HG03066 (cell line): ENCODE results near the gene MEF2D.

Experiments used
- ATAC-seq: cut with Tn5 transposase; IDR thresholded peaks from one replicate; pipeline ENCODE4 v1.9.1; 2021; ENCODE audit warnings: low read depth; ENCODE audit not compliant: unreplicated experiment

MEF2D gene

DNA sequence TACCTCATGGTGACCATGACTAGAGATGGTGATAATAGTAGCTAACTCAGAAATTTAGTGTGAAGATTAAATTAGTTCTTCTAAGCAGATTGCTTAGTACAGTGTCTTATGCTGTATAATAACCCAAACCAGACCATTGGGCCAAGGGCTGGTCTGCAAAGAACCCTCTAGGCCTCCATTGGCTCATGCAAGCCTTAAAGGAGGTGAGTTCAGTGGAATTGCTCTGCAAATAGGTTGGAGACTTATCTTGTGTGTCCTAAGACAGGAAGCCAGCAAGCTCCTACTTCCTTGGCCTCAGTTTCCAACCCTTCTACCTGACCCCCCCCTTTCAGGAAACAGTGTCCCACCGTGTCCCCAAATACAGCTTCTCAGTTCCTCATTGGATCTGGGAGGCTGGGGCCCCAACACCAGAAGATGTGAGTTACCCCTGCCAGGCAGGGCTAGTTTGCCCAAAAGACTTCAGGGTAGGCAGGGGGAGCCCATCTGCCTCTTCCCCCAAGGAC is 1.9 kb upstream of the MEF2D start:
- ATAC-seq, result no peak

DNA sequence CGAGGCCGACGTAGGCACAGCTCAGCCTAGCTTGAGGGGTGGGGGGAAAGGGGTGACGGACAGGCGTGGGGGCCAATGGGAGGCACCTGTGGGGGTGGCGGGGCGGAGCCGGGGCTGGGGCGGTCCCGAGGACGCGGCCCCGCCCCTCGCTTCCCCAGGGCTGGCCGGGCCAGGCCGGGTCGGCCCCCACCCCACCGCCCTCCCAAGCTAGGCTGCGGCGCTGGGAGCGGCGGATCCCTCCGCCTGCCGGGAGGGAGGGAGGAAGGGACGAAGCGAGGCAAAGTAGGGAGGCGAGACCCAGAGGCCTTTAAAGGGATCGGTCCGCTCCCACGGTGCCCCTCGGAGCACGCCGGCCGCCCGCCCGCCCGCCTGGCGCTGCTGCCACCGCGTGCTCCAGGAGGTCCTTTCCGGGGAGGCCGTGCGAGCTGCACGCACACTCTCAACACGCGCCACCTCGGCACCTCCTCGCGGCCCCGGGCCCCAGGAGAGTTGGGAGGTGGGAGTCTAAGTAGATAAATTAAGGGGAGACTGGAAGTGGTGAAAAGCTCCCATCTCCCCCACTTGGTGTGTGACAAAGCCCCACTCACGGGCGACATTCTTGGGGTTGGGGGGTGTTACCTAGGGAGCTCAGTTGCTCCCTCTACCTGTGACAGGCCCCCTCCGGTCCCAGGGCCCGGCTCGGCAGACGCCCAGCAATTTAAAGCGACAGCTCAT is 375 bp upstream of the MEF2D start:
- ATAC-seq, result peak; percentile 45

DNA sequence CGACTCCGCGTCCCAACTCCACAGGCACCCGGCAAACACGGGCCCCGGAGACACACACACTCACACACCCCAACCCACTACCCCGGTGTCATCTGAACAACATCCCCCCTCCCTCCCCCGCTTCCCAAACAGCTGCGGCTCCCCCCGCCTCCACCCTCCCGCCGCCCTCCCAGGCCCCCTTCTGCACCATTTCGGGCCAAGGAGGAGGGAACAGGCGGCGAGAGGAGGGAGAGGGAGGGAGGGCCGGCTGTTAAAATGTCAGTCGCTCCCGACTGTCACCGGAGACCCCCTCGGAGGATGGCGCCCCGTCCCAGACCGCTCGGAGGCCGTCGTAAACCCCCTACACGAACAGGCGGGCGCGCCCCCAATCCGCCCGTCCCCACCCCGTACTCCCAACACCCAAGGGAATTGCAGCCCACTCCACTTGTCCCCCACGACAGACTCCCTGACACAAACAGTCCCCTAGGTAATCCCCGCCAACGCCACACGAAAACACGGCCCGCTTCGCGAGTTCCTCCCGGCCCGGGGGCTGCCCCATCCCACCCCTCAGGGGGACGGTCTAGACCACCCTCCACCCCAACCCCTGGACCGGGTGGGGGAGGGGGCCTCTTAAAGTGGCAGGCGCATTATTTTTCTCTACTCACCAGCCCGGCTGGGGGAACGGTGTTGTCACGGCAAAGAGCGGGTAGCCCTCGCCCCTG is 583 bp downstream of the MEF2D start:
- ATAC-seq, result no peak

DNA sequence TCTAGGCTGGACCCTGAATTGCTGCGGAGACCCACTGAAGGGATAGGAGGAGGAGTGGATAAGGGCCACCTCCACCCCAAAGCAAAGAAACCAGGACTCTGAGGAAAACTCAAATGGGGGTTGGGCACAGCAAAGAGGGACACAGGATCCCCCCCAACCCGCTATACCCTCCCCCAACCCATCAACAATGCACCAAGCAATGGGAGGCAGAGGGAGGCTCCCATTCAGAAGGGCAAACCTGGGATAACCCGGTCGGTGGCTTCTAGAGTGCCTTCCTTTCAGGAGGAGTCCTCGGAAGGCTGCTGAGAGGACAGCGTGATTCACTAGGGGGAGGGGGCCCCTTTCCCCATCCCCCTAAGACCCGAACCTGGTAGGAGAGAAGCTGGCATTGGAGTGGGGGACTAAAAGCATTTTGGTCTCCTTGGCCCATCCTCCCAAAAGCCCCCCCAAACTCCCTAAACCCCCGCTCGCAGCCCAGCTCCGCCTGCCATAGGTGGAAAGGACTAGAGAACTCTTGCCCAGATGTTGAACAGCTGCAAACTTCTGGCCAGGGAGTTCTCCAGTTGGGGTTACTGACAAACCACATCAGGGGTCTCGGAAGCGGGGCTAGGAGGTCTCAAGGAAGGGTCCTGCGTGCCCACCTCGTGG is 1.3 kb downstream of the MEF2D start:
- no peak for ATAC-seq

DNA sequence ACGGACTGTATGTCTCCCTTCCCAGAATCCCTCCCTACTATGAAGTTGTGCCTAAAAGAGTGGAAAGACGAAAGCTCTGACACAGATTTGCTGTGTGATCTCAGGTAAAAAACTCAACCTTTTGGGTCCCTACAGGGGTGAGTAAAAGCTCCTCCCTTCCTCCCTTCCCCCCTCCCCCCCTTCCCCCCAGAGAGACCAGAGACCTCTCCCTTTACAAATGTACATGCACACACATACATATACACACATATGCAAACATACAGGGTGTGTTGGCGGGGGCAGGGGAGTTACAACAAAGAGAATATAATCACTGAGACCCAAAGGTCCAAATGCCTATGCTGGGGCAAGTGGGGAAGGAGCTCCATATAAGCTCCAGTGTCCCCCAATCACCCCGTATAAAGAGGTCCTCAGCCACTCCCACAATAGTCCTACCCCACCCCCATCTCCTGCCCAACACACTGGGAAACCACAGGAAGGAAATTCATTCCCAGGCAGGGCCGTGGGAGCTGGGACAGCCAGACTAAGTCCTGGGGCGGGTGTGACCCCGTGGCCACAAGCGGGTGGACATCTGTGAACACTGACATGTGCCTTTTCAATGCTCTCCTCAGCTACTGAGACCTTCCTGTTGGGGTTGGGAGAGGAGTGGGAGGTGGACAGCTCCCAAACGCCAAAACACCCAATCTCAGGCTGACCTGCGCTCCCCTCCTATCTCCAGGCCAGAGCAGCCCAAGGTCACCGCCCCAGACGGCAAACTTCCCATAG is 2.0 kb downstream of the MEF2D start:
- no peak for ATAC-seq

DNA sequence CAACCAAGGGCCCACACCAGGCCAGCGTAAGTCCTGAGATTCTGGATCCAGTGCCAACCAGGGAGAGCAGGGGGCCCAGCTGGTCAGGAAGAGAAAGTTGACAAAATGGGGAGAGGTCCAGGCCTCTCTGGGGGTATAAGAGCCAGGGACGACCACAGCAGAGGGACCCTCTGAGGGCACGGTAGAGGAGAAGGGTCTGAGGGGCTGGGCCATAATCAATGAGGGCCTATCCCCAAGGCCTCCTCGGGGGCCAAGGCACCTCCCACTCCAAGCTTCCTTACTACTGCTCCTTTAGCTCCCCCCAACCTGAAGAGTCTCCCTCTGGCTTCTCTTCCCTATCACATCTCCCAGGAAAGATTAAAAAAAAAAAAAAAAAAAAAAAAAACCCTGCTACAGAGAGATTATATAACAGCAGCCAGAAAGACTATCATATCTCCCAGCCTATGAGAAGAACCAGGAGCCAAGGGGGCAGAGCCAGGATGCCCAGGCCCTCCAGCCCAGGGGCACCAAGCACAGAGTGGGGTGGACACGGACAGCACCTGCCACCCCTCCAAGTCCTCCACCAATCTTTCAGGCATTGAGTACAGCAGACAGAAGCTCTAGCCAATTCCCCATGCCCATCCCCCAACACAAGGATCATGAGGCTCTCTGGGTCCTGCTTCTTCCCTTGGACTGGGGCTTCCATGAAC is 2.7 kb downstream of the MEF2D start:
- ATAC-seq, result no peak

DNA sequence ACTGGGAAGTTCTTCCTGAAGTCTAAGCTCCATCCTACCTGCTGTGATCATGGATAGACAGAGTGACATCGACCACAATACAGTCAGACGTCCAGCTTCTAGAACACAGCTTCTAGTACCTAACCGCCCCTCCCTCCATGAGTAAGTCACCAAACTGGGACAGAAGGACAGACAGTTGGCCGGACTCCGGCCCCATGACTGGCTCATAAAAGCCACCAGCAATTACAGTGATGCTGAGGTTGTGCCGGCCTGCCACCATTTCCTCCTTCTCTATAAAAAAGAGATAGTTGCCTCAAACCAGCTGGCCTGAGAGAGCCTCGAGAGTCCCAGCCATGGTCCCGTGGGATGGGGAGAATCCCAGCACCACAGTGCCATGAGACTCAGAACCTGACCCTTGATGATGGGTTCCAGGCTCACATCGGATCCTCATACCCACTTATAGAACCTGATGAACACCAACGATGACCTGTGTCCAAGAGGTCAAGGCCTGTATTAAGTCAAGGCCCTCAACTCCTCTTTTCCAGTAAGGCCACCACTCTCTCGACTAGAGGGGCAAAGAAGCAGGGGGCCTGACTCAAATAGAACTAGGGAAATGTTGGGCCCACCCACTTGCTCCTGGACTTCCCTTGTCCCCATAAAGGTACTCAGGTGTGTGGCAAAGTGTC is 3.4 kb downstream of the MEF2D start:
- ATAC-seq, result no peak

DNA sequence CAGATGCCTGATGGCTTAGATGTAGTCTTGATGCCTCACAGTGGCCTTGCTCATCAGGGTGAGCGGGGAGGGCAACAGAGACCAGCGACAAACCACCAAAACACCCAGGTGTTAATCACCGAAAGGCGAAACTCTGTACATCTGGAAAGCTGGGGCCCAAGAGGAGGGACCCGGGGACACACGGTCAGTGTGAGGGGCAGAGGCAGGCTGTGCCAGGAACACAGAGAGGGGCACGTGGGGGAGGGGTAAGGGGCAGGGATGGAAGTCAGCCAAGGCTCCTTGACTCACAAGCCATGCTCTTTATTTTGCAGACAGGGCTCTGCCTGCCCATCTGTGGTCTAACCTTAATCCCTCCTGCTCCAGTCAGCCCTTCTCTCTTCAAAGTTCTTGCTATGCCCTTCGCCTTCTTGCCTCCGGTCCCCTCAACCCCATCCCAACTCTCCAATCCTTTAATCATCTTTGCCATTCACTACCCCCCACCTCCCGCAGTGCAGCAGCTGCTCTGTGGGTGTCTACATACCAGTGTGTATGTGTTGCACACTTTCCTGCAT is 4.3 kb downstream of the MEF2D start:
- no peak for ATAC-seq

DNA sequence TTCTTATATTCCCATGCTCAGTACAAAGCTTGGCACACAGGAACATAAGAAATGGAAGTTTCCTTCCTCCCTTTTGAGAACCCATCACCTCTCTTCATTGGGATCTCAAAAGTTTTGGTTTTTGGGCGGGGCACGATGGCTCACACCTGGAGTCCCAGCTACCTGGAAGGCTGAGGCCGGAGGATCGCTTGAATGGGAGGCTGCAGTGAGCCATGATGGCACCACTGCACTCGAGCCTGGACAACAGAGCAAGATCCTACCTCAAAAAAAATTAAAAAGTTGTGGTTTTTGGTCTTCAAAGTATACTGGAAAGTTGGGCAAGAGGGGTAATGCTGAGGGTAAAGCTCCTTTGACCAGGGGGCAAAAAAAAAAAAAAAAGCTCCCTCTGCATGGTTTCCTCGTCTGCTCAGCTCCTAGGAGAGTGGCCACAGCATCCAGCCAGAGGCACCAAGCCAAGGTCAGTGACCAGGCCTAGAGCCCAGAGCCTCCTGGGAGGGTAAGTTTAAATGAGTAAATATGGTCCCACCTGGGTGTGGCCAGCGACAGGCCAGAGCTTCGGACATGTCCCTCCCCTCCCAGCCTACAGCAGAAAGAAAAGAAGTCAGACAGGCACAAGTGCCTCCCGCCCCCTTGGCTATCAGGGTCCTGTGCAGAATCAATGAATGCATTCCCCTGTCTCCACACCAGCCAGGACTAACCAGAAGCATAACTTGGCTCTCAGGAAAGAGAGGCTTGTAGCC is 5.0 kb downstream of the MEF2D start:
- no peak for ATAC-seq

DNA sequence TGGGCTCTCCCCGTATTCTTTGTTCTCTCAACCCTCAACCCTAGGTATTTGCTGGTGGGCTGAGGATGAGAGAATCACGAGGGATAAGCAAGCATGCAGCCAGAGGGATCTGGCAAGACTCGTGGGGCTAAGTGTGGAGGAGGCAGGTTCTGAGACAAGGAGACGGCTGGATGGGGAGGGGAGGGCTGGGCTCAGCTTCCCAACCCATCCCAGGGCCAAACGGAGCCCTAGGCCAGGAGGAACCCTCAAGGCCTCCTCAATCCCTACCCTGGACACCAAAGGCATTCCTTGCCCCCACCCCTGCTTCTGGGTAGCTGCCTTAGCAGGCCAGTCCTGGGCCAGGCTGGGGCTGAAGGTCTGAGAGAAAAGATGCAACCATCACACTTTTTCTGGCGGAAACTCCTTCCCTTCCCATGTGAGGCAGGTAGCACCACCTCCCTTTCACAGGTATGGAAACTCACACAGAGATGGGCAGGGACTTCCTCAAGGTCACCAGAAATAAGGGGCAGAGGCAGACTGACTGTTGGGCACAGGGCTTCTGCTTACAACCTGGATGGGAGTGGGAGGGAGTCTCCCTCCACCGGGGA is 6.2 kb downstream of the MEF2D start:
- ATAC-seq, result no peak

DNA sequence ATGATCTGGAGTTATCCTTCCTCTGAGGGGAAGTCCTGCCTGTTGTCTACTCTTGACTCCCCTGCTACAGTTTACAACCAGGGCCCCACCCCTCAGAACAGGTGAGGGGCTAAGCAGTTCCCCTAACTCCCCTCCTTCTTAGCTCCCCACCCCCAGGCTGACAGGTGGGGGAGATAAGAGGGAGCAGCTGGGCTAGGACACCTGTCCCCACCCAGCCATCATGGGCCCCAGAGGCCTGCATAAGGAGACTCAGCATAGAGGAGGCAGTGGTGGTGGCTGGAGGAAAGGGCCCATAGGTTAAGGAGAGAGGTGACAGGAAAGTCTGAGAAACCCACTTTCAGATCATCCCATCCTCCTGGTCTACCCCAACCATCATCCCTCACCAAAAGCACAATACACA is 6.8 kb downstream of the MEF2D start:
- no peak for ATAC-seq

DNA sequence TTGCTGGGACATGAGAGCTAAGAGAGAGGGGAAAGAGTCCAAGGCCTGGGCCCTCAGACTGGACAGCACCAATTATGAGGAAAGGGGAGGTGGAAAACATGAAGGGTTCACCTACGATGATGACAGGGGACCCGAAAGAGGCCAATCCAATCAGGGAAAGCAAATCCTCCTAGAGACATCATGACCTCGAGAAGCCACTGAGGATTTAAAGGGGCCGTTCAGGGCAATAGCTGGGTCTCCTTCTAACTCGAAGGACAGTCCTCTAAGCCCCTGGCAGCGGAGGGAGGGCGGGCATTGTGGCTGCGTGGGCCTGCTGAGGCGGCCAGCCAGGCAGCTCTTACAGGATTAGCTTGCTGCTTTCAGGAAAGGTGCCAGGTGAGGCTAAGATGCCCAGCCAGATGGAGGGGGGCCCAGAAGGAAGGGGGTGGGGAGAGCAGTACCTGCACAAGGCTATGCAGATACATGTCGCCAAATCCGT is 7.4 kb downstream of the MEF2D start:
- ATAC-seq, result no peak

DNA sequence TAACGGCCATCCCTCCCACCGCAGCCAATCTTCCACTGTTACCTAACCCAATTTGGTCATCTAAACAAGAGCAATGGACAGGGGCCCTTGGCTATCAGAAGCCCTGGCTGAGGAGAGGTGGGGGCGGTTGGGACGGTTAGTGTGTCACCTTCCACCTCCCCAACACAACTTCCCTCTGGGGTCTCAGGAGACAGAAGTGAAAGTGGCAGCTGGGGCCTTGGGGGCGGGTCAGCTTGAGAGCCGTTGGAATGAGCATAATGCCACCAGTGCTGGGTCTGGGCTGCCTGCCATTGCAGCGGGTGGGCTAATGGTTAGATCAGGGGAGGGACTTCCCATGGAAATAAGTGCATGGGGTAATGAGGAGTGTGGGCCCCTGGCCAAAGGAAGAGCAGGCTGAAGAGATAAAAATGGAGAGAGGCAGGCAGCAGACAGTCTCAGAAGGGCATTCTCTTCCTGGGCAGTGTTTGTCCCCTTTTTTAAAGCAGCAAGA is 7.9 kb downstream of the MEF2D start:
- ATAC-seq, result no peak

DNA sequence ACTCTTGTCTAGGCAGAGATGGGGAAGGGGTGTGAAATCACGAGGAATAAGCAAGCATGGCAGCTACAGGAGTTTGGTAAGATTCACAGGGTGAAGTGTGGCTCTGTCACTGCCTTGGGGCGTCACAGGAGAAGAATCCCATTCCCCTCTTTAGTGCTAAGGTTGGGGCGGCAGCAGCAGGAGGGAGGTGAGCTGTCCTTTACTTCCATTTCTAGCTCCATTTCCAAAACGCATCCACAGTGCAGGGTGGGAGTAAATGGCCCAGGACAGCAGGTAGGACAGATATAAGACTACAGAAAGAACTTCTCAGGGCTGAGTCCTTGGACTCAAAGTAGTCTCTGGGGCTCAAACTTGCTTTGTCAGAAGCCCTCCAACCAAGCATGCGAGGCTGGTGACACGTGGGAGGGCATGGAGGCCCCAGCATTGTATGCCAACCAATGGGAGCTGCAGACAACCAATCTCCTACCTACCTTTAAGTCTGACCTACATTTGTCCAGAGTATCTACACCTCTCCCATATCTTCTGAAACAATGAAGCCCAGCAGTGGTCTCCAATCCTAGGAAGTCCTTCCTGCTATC is 8.5 kb downstream of the MEF2D start:
- no peak for ATAC-seq

DNA sequence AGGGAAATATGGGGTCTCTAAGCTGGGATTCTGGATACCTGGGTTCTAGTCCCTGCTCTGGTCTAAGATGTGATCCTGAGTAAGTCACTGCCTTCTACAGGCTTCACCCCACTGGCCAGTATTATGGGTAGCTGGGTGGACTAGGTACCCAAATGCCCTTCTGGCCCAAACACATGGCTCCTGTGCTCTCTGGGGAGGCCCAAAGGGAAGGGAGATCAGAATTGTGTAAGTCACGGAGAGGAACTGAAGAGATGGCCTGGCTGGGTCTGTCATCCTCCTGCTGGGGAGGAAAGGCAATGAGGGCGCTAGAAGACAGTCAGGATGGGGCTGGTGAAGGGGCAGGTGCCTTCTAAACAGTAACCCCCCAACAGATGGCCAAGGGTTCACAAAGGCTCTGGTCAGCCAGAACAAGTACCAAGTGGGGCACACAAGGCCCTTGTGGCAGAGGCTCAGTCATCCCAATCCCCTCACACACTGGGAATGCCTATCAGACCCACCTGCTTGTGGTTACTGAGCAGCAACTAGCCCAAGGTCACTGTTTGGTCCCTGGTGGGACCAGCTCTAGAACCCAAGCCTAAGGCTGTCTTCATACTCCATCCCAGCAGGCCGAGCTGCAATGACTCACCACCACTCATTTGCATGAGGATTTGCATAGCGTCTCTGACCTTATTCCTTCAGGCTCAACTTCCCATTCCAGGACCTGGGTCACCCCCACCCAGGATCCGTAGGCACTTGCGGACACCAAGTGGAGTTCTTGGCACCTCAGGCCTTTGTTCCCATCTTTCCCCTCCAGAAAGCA is 9.2 kb downstream of the MEF2D start:
- ATAC-seq, result no peak

DNA sequence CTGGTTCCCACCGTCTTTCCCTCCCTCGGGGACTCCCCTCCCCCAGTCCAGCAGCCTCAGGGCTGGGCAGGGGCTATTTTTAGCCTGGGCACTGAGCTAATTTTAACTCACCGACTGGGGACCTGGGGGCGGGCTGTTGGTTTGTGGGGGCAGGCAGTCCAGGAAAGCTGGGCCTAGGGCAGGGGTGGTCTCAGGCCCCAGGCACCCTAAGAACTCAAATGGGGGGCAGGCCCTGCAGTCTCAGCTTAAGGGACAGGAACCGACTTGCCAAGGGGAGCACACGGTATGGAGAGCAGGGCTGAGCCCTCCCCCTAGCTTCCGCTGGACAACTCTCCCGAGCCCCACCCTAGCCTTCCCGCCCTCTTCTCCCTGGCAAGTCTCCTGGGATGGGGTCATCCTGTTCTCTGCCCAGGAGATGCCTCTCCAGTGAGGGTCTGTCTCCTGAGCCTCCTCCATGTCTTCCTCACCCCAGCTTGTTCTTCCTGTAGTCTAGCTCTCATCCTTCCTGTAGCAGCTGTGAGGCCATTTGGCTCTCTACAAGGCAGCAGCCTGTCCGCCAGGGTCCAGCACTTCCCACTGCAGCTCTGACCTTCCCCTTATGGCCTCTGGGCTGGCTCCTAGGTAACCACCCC is 10.1 kb downstream of the MEF2D start:
- ATAC-seq, result no peak

DNA sequence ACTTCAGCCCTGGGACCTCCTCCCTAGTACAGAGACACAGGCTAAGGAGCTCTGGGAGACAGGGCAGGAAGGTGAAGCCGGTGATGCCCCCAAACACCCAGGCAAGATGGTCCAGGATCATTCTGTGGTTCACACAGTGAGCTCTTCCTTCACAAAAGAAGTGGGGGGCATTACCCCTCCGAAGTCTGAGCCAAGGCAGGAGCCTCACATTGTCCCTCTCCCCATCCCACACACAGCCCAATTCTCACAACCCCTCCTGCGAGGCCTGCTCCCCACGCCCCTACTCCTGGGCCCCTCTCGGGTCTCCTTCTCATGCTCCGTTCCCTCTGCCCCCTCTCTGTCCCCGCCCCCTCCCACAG is 10.7 kb downstream of the MEF2D start:
- ATAC-seq, result no peak
